ENCODE data around the gene RAB1A. TPM values are rescaled to one million over a fixed set of nuclear protein-coding genes. Genes with fewer than 3 reads are reported as not detected.

RAB1A gene
- total and polyA plus RNA-seq, 10 of the 15 experiments (the other 5 are each of a cell fraction or from before 2014, with no cell fraction given): 48.9 to 171 (median 83.4) TPM

GRCh38 chr2:65096948-65097347 is 33.0 kb downstream of the RAB1A start:
- Histone ChIP-seq H4K20me1 (ENCODE audit: control insufficient read depth, insufficient read depth) (no peaks in the 10 kb centered on the region), H3K4me1 (ENCODE audit: control insufficient read depth, insufficient read depth, low read length) (no peaks in the 10 kb centered on the region), H3K9me3 (replicated peaks; ENCODE audit: control insufficient read depth, insufficient read depth, low read length) (no peaks in the 10 kb centered on the region), H3K27ac (ENCODE audit: control insufficient read depth, insufficient read depth) (no peak overlapping the region), H2AFZ (ENCODE audit: control insufficient read depth, low read depth, low read length) (no peak overlapping the region), H3K36me3 (ENCODE audit: control insufficient read depth in 2 of 2, insufficient read depth in 2 of 2, low read length in 1 of 2) (peaks cover 6 to 45% of the 10 kb centered on the region in 2 experiments), H3K27me3 (replicated peaks in 1 of 2; ENCODE audit: control insufficient read depth in 2 of 2, insufficient read depth in 2 of 2, low read length in 1 of 2) (no peaks in the 10 kb centered on the region), H3K4me3 (no peak overlapping the region), H3K4me2 (ENCODE audit: control insufficient read depth, insufficient read depth) (no peak overlapping the region), H3K9ac (ENCODE audit: control insufficient read depth, insufficient read depth, low read length) (no peak overlapping the region), H3K79me2 (ENCODE audit: control insufficient read depth, insufficient read depth, low read length) (peaks cover 14% of the 10 kb centered on the region)
- FAIRE-seq: no peak
- no peak for ATAC-seq
- ChIA-PET POLR2A (no interaction called here), RAD21 (ENCODE audit: unreplicated experiment) (no interaction called here), SMC1A (ENCODE audit: uncharacterized antibody, unreplicated experiment) (interaction anchor here (1.2 kb wide), 1 partner anchor 10 kb away, joined by 4 read pairs; no protein-coding TSS in a partner anchor), CTCF (interaction anchor here (0.5 to 1.0 kb wide), 3 partner anchors 32 to 1162 kb away, joined by 3 read pairs; no protein-coding TSS in a partner anchor)
- in situ Hi-C loops (cut with MboI) (no loop called here), intact Hi-C loops (cut with micrococcal nuclease; ENCODE audit: unreplicated experiment) (no loop called here)
- no peak for DNase-seq (ENCODE audit: low read depth, low spot score)
- no TSS peak for BruUV-seq (replicated peaks)
- 100% methylated on average over 1 of the region's 1 CpG for WGBS (ENCODE audit: insufficient coverage, insufficient replicate concordance, low lambda C conversion rate, missing lambda C conversion rate)
- TF ChIP-seq EED (IDR thresholded peaks at IDR 0.05; ENCODE audit: low read depth) (no peak), NFYB (IDR thresholded peaks at IDR 0.05; ENCODE audit: insufficient read depth, low read depth, low read length) (no peak), E2F8 (IDR thresholded peaks at IDR 0.05; ENCODE audit: low read depth, partially characterized antibody) (no peak), YY1 (IDR thresholded peaks at IDR 0.05; ENCODE audit: low read depth, low read length) (no peak), TBL1XR1 (IDR thresholded peaks at IDR 0.05; ENCODE audit: low read depth, low read length) (no peak), POLR2A (IDR thresholded peaks at IDR 0.05; ENCODE audit: low read depth, low read length) (no peak), EP300 (IDR thresholded peaks at IDR 0.05; ENCODE audit: borderline replicate concordance in 1 of 2, control insufficient read depth in 1 of 2, low read depth in 2 of 2, low read length in 2 of 2) (no peak), MAX (IDR thresholded peaks at IDR 0.05; ENCODE audit: low read depth, low read length) (no peak), ATF7 (IDR thresholded peaks at IDR 0.05; ENCODE audit: low read depth) (no peak), IRF3 (IDR thresholded peaks at IDR 0.05) (no peak), ZBTB33 (IDR thresholded peaks at IDR 0.05) (no peak), FOXK2 (IDR thresholded peaks at IDR 0.05) (no peak), CHD4 (IDR thresholded peaks at IDR 0.05) (no peak), IRF4 (IDR thresholded peaks at IDR 0.05; ENCODE audit: low read depth, low read length) (no peak), SUPT20H (IDR thresholded peaks at IDR 0.05; ENCODE audit: borderline replicate concordance, control insufficient read depth, low read depth, low read length) (no peak), GABPA (IDR thresholded peaks at IDR 0.05; ENCODE audit: low read depth) (no peak)
- TF ChIP-seq, protein P1, sequence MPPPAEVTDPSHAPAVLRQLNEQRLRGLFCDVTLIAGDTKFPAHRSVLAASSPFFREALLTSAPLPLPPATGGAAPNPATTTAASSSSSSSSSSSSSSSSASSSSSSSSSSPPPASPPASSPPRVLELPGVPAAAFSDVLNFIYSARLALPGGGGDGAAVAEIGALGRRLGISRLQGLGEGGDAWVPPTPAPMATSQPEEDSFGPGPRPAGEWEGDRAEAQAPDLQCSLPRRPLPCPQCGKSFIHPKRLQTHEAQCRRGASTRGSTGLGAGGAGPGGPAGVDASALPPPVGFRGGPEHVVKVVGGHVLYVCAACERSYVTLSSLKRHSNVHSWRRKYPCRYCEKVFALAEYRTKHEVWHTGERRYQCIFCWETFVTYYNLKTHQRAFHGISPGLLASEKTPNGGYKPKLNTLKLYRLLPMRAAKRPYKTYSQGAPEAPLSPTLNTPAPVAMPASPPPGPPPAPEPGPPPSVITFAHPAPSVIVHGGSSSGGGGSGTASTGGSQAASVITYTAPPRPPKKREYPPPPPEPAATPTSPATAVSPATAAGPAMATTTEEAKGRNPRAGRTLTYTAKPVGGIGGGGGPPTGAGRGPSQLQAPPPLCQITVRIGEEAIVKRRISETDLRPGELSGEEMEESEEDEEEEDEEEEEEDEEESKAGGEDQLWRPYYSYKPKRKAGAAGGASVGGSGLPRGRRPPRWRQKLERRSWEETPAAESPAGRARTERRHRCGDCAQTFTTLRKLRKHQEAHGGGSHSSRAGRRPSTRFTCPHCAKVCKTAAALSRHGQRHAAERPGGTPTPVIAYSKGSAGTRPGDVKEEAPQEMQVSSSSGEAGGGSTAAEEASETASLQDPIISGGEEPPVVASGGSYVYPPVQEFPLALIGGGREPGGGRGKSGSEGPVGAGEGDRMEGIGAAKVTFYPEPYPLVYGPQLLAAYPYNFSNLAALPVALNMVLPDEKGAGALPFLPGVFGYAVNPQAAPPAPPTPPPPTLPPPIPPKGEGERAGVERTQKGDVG (CRISPR knock-in tag; IDR thresholded peaks at IDR 0.05): no peak

Measured in GM12878 (cell line).